Smooth muscle cell (in vitro differentiated cells): ENCODE measurements around the gene NPHP3. TPM values are rescaled to one million over a fixed set of nuclear protein-coding genes. Genes with fewer than 3 reads are reported as not detected.

Source experiments
- DNase-seq: peaks from one replicate; lab custom pipeline; 2025; ENCODE audit not compliant: unreplicated experiment; lab: John Stamatoyannopoulos, UW
- H2AFZ ChIP-seq: fragments of 200-600 bp; sonication (generic); 2 replicates; pipeline ENCODE4 v1.6.0; 2016; ENCODE audit warnings: antibody characterized with exemption, low read depth, mild to moderate bottlenecking
- H3F3A ChIP-seq: fragments of 200-600 bp; sonication (generic); 2 replicates; pipeline ENCODE4 v1.6.0; 2017; ENCODE audit warnings: antibody characterized with exemption, low read depth
- H3K27ac ChIP-seq: fragments of 200-600 bp; sonication (generic); 2 replicates; pipeline ENCODE4 v1.5.1; 2016; ENCODE audit warnings: low read depth, mild to moderate bottlenecking
- H3K27me3 ChIP-seq: fragments of 200-600 bp; sonication (generic); 2 replicates; pipeline ENCODE4 v1.6.1; 2016; ENCODE audit warnings: low read depth, mild to moderate bottlenecking
- H3K36me3 ChIP-seq: fragments of 200-600 bp; sonication (generic); 2 replicates; pipeline ENCODE4 v1.5.1; 2016; ENCODE audit warnings: low read depth
- H3K4me1 ChIP-seq: fragments of 200-600 bp; sonication (generic); 2 replicates; pipeline ENCODE4 v1.5.1; 2016; ENCODE audit warnings: low read depth
- H3K4me2 ChIP-seq: fragments of 200-600 bp; sonication (generic); 2 replicates; pipeline ENCODE4 v1.6.0; 2016; ENCODE audit warnings: mild to moderate bottlenecking
- H3K4me3 ChIP-seq: fragments of 200-600 bp; sonication (generic); 2 replicates; pipeline ENCODE4 v1.5.1; 2016; ENCODE audit warnings: mild to moderate bottlenecking
- H3K79me2 ChIP-seq: fragments of 200-600 bp; sonication (generic); 2 replicates; pipeline ENCODE4 v1.6.0; 2016; ENCODE audit warnings: low read depth, mild to moderate bottlenecking
- H3K9ac ChIP-seq: fragments of 200-600 bp; sonication (generic); 2 replicates; pipeline ENCODE4 v1.6.0; 2016; ENCODE audit warnings: low read depth
- H3K9me3 ChIP-seq: fragments of 200-600 bp; sonication (generic); replicated peaks from 2 replicates; pipeline ENCODE4 v1.5.1; 2016; ENCODE audit warnings: low read depth
- H4K20me1 ChIP-seq: fragments of 200-600 bp; sonication (generic); 2 replicates; pipeline ENCODE4 v1.6.0; 2016; ENCODE audit warnings: low read depth
- CTCF ChIP-seq: fragments of 200-600 bp; sonication (generic); IDR thresholded peaks from 2 replicates; pipeline ENCODE4 v1.5.1; 2017; ENCODE audit warnings: borderline replicate concordance, mild to moderate bottlenecking, antibody characterized with exemption; ENCODE audit not compliant: insufficient read depth, poor library complexity, severe bottlenecking
- WGBS: methylation state at CpG from one replicate; pipeline ENCODE4 v1.1.7; 2016; ENCODE audit warnings: low lambda C conversion rate; 5-methylcytosine and 5-hydroxymethylcytosine counted together
- polyA plus RNA-seq: library from polyadenylated mRNA; unstranded; fragments of >200 nt; fragmentation: Nextera tagmentation; extraction: Ambion mirVana; gene quantifications from 2 replicates; pipeline ENCODE4 v1.2.1, GENCODE V29; 2016
- total RNA-seq: library from RNA; depleted of rRNA; stranded (reverse); fragments of >200 nt; gene quantifications from 2 replicates; pipeline ENCODE4 v1.2.3, GENCODE V29; 2014

Gene NPHP3
- total and polyA plus RNA-seq, 2 experiments from 2014 or later = 9.9 to 25.3 TPM

GRCh38 chr3:132638706-132639105, 83.5 kb downstream of the NPHP3 start:
- Histone ChIP-seq H3K36me3 (no peaks in the 10 kb centered on the region), H3K27ac (peak overlapping the region; percentile 74), H3K4me1 (no peaks in the 10 kb centered on the region), H3F3A (no peaks in the 10 kb centered on the region), H3K4me2 (no peak overlapping the region), H4K20me1 (no peaks in the 10 kb centered on the region), H3K9me3 (no peaks in the 10 kb centered on the region), H3K9ac (no peak overlapping the region), H3K27me3 (no peaks in the 10 kb centered on the region), H2AFZ (no peak overlapping the region), H3K79me2 (no peaks in the 10 kb centered on the region), H3K4me3 (no peak overlapping the region)
- DNase-seq = no peak
- no peak for TF ChIP-seq CTCF

GRCh38 chr3:132637590-132637989, 84.6 kb downstream of the NPHP3 start:
- WGBS = 6% methylated on average over 1 of the region's 1 CpG
- TF ChIP-seq CTCF = no peak
- Histone ChIP-seq H3K4me3 (no peak overlapping the region), H3K36me3 (no peaks in the 10 kb centered on the region), H3K27ac (peak overlapping the region; percentile 74), H3K4me2 (peak overlapping the region; percentile 48), H2AFZ (no peak overlapping the region), H3K27me3 (no peaks in the 10 kb centered on the region), H3F3A (no peaks in the 10 kb centered on the region), H4K20me1 (no peaks in the 10 kb centered on the region), H3K79me2 (no peaks in the 10 kb centered on the region), H3K9ac (peak overlapping the region; percentile 17), H3K9me3 (no peaks in the 10 kb centered on the region), H3K4me1 (no peaks in the 10 kb centered on the region)
- no peak for DNase-seq

- TF ChIP-seq CTCF = no peak
- Histone ChIP-seq H3K36me3 (no peaks in the 10 kb centered on the region), H3K9me3 (no peaks in the 10 kb centered on the region), H2AFZ (no peak overlapping the region), H3K4me2 (no peak overlapping the region), H3K4me3 (no peak overlapping the region), H3F3A (peaks cover 8% of the 10 kb centered on the region), H3K4me1 (no peaks in the 10 kb centered on the region), H3K27me3 (no peaks in the 10 kb centered on the region), H3K9ac (no peak overlapping the region), H3K79me2 (no peaks in the 10 kb centered on the region), H3K27ac (no peak overlapping the region), H4K20me1 (no peaks in the 10 kb centered on the region)
- DNase-seq = no peak
Measured at GRCh38 chr3:132635052-132635451, 87.2 kb downstream of the NPHP3 start.

Other genes with a start within 250 kb of the NPHP3 start
- not detected in 2 replicates for gene ACKR4, start 125.1 kb downstream of the NPHP3 start, total RNA-seq
- gene ACKR4, start 125.1 kb downstream of the NPHP3 start, polyA plus RNA-seq = not detected in 2 replicates
- 24.8 and 32.0 TPM in 2 replicates for gene ACAD11, start 62.6 kb downstream of the NPHP3 start, total RNA-seq
- gene ACAD11, start 62.6 kb downstream of the NPHP3 start, polyA plus RNA-seq = 22.2 and 28.3 TPM in 2 replicates
- gene UBA5, start 62.1 kb downstream of the NPHP3 start, total RNA-seq = 36.0 and 46.7 TPM in 2 replicates
- gene UBA5, start 62.1 kb downstream of the NPHP3 start, polyA plus RNA-seq = 43.7 and 46.0 TPM in 2 replicates